GM19468 (cell line): ENCODE results near the gene SOX6.
"Not testable (repeated sequence)": the region's sequence is repeated elsewhere in the genome, so short reads cannot be mapped to it uniquely, and the experiment has no call there.

Experiments
- ATAC-seq: cut with Tn5 transposase; IDR thresholded peaks from one replicate; pipeline ENCODE4 v1.9.1; 2021; ENCODE audit warnings: mild to moderate bottlenecking, moderate library complexity, moderate number of reproducible peaks; ENCODE audit not compliant: unreplicated experiment; ENCODE audit errors: extremely low read depth

Gene SOX6

GRCh38 chr11:16167706-16168487 is 188.4 kb downstream of the SOX6 start:
- ATAC-seq, result no peak

- ATAC-seq, result no peak
Observed at GRCh38 chr11:16166571-16166970, 189.8 kb downstream of the SOX6 start.

DNA sequence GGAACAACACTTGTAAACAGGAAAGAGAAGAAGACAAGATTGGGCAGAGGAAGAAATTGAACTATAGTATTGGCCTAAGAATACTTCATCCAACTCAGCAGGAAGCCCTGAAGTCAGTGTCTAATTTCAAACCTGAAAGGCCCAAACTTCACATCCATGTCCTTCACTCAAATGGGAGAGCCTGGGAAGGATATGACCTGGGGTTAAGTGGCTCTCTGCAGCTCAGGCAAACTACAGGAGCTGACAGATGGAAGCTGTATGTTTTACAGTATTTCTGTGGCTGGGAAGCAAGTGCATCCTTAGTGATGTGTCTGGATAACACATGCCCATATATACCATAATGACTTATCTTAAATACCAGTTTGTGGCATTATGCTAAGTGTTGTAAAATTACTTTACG is 196.2 kb downstream of the SOX6 start:
- ATAC-seq, result no peak

DNA sequence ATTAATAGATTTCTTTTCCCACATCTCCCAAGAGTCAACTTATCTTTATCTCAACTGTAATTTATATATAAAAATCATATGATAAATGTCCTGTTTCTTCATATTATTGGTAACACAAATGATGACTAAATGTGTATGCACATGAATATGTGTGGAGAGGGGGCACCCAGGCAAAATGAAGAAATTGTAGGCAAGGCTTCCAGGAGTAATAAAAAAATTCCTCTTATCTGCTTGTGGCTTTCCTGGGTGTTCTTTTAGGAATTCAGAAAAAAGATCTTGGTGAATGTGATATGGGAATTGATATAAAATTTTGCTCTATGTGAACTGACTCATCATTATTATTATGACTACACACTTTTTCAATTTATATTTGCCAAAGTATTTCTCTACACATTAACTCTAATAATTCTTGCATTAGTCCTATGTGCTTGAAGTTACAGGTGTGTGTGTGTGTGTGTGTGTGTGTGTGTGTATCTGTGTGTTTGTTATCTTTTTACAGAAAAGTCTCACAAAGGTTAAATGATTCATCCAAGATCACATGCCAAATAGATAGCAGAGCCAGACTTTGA is 197.8 kb downstream of the SOX6 start:
- ATAC-seq, result no peak

GRCh38 chr11:16157327-16157726 is 199.0 kb downstream of the SOX6 start:
- no peak for ATAC-seq

- no peak for ATAC-seq
Observed at GRCh38 chr11:16155448-16155847, 200.9 kb downstream of the SOX6 start.

- ATAC-seq, result no peak
Observed at GRCh38 chr11:16154715-16155396, 201.5 kb downstream of the SOX6 start.

- ATAC-seq, result no peak
Observed at GRCh38 chr11:16153951-16154350, 202.4 kb downstream of the SOX6 start.

- no peak for ATAC-seq
Observed at GRCh38 chr11:16151138-16151537, 205.2 kb downstream of the SOX6 start.

DNA sequence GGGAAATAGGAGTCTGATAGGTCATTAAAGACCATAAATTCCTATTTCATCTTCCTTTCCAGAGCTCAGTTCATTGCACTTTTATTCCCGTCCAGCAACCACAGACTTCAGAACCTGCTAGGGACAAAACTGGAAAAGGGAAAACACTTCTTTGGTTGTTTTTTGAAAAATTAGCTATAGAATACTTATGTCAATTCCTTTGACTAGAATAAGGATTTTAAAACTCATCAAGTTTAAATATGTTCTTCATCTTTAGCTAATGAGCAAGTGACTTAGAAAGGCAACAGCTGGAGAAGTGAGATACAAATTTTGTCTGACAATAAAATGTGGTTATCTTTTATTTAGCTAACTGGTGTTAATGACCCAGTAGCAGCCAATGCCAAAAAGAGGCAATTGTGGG is 206.9 kb downstream of the SOX6 start:
- ATAC-seq, result no peak

- ATAC-seq, result no peak
Observed at GRCh38 chr11:16148301-16148931, 207.9 kb downstream of the SOX6 start.

GRCh38 chr11:16146980-16147379 is 209.4 kb downstream of the SOX6 start:
- not testable (repeated sequence) for ATAC-seq

GRCh38 chr11:16141614-16142013 is 214.7 kb downstream of the SOX6 start:
- ATAC-seq, result not testable (repeated sequence)

DNA sequence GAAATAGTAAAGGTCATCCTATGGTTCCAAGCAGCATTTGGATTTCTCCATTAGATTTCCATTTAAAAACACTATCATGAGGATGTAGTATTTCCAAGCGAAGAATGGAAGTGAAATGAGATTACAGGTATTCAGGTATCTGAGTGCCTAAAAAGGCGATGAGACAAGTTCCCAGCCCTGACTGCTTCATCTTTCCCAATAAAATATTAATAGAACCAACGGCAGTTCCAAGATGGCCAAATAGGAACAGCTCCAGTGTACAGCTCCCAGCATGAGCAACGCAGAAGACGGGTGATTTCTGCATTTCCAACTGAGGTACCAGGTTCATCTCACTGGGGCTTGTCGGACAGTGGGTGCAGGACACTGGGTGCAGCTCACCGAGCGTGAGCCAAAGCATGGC is 215.2 kb downstream of the SOX6 start:
- not testable (repeated sequence) for ATAC-seq

DNA sequence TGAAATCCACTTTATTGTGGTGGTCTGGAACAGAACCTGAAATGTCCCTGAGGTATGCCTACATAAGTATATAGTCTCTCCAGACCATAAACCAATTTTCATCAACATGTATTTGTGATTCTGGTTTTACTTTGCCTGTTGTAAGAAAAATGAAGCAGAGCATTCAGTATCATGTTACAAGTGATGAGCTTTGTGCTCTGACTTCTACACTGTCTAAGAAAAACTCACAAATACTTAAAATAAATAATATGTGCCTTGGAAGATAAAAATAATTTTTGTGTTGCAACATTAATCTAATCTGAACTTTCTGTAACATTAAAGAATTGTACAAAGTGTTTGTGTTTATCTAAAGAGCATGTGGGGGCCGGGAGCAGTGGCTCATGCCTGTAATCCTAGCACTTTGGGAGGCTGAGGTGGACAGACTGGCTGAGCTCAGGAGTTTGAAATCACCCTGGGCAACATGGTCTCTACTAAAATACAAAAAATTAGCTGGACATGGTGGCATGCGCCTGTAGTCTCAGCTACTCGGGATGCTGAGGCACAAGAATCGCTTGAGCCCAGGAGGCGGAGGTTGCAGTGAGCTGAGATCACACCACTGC is 219.5 kb downstream of the SOX6 start:
- ATAC-seq, result no peak

DNA sequence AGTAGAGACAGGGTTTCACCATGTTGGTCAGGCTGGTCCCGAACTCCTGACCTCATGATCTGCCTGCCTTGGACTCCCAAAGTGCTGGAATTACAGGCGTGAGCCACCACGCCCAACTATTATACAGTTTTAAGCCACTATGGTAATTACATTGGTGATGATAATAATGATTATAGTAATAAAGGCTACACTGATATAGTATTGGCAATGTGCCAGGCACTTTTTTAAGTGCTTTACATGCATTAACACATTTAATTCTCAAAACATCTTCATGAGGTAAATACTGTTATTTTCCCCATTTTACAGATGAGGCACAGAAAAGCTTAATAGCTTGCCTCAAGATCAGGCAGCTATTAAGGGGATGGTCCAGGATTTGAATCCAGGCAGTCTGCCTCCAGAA is 222.5 kb downstream of the SOX6 start:
- ATAC-seq, result no peak

GRCh38 chr11:16127732-16128131 is 228.6 kb downstream of the SOX6 start:
- ATAC-seq, result no peak

- no peak for ATAC-seq
Observed at GRCh38 chr11:16126362-16126761, 230.0 kb downstream of the SOX6 start.

DNA sequence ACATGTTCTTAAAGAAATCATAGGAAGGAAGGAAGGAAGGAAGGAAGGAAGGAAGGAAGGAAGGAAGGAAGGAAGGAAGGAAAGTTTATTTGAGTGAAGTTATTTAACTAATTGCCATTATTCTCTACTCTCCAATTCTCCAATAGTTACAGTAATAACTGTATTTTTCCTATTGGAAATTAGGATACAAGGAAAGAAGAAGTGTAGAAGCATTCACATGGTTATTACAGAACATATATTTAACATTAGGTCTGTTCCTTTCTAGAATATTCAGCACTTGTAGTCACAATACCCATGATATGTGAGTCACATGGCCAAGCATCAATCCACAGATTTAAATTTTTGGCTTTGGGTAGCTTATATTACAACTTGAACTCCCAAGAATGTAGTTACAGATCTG is 230.6 kb downstream of the SOX6 start:
- ATAC-seq, result no peak

DNA sequence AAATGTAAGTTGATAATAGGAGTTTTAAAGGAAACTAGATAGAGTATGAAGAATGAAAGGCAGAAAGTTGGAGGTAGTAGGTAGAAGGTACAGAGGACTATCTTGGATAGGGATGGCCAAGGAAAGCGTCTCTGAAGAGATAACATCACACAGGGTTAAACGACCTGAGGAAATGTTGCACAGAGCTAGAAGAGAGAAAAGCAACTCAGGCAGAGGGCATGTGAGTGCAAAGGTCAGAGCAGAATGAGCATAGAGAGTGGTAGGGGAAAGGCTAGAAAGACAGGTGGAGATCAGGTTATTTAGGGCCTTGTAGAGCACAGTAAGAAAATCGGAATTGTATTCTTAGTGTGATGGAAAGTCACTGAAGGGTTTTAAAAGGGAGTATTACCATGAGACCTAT is 232.0 kb downstream of the SOX6 start:
- ATAC-seq, result no peak

- ATAC-seq, result no peak
Observed at GRCh38 chr11:16121853-16122252, 234.5 kb downstream of the SOX6 start.
